Muscle layer of duodenum (tissue), 2 donors: ENCODE measurements around the gene TAF4.

ENCODE experiments used
- H3K27ac ChIP-seq: one replicate; pipeline ENCODE4 v1.7.0; 2013; ENCODE audit warnings: mild to moderate bottlenecking, low read length
- H3K27me3 ChIP-seq: one replicate; pipeline ENCODE4 v1.7.0; 2013; ENCODE audit warnings: low read depth, mild to moderate bottlenecking, control low read depth, low read length
- H3K36me3 ChIP-seq, 2 donors: one replicate each; pipeline ENCODE4 v1.7.0; 2013; ENCODE audit warnings: low read length in 2 of 2, control low read depth in 1 of 2, mild to moderate bottlenecking in 1 of 2; ENCODE audit not compliant: insufficient read depth in 2 of 2, control insufficient read depth in 1 of 2
- H3K4me1 ChIP-seq, 2 donors: one replicate each; pipeline ENCODE4 v1.7.0; 2013; ENCODE audit warnings: low read length in 2 of 2, mild to moderate bottlenecking in 2 of 2, control low read depth in 1 of 2, moderate library complexity in 1 of 2; ENCODE audit not compliant: insufficient read depth in 2 of 2, control insufficient read depth in 1 of 2
- H3K4me3 ChIP-seq, 2 donors: one replicate each; pipeline ENCODE4 v1.7.0; 2013; ENCODE audit warnings: low read length in 2 of 2, low read depth in 1 of 2, mild to moderate bottlenecking in 1 of 2
- H3K9me3 ChIP-seq, 2 donors: one replicate each; pipeline ENCODE4 v1.7.0; 2013; ENCODE audit warnings: low read length in 2 of 2, control low read depth in 1 of 2, mild to moderate bottlenecking in 1 of 2; ENCODE audit not compliant: control insufficient read depth in 1 of 2
- donor health status: healthy.

TAF4 gene

DNA sequence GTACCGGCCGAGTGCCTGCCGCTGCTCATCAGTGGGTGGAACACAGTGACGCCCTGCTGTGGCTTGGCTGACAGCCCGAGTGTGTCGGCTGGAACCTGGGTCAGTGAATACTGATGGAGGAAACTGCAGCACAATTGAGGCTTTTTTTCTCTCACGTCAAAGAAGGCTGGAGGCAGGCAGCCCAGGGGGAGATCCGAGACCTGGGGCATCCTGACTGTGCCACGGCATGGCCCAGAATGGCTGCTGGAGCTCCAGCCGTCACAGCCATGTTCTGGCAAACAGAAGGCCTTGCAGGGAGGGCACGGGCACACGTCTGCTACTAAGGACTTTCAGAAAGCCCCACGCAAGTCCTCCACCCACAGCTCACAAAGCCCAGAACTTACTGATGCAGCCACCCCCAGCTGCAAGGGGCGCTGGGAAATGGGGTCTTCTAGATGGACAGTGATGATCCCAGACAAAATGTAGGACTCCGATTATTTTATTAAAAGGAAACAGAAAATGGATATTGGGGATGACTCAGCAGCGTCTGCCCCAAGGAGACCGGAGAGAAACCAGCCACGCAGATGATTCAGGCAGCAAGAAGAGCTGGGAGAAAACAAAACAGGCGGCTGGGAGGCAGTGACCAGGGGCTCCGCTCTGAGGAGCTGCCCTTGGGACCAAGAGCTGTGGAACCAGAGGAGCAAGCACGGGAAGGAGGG, 140.0 kb downstream of the TAF4 start:
- no peak overlapping the region for H3K4me3 ChIP-seq
- no peaks in the 10 kb centered on the region for H3K4me1 ChIP-seq
- H3K9me3 ChIP-seq: peaks cover 0 to 4% of the 10 kb centered on the region in 2 donors
- no peak overlapping the region for H3K27ac ChIP-seq
- H3K36me3 ChIP-seq: no peaks in the 10 kb centered on the region
- no peaks in the 10 kb centered on the region for H3K27me3 ChIP-seq

DNA sequence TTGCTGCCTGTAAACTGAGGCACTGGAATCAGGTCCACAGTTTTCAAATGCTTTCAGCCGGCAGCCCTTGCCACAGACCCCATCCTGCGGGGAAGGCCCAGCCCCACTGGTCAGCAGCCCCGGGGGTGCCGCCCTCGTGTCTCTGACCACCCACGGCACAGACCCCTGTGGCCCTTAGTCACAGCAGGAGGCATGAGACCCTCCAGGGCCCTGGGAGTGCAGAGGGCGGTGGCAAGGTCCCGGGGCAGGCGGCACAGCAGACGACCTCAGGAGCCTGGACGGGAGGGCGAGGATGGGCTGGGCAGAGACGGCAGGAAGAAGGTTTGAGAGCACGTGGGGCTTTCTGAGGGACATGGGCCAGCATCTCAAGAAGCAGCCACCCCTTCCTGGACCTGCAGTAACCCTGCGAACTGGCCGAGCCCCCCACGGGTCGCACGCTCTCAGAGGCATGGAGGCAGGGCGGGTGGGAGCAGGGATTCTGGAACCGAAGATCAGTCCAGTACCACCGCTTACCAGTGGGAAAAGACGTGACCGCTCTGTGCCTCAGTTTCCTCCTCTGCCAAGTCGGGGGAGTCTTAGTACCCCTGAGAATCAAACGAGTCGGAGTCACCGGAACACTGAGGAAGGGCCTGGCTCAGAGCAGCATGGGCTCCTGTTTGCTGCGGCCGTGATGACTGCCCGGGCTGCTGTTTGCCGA, 140.7 kb downstream of the TAF4 start:
- H3K4me3 ChIP-seq: no peak overlapping the region
- H3K27me3 ChIP-seq: no peaks in the 10 kb centered on the region
- no peak overlapping the region for H3K27ac ChIP-seq
- H3K4me1 ChIP-seq: no peaks in the 10 kb centered on the region
- H3K36me3 ChIP-seq: no peaks in the 10 kb centered on the region
- H3K9me3 ChIP-seq: peaks cover 0 to 6% of the 10 kb centered on the region in 2 donors
